SK-N-MC (cell line): Measurements from ENCODE around the gene PDLIM5.

ENCODE experiments used
- DNase-seq: peaks from one replicate; pipeline ENCODE4 v3.0.0-alpha.2; 2011; ENCODE audit warnings: low read depth, low spot score
- H3K27ac ChIP-seq: fragments of 200-600 bp; sonication (generic); 2 replicates; pipeline ENCODE4 v1.5.1; 2016; ENCODE audit warnings: mixed run types
- H3K36me3 ChIP-seq: fragments of 200-600 bp; sonication (generic); 2 replicates; pipeline ENCODE4 v1.6.1; 2017; ENCODE audit warnings: antibody characterized with exemption, low read length, mixed read lengths; ENCODE audit not compliant: insufficient read depth
- H3K4me3 ChIP-seq: fragments of 200-600 bp; sonication (generic); 2 replicates; pipeline ENCODE4 v1.5.1; 2016
- H3K9ac ChIP-seq: fragments of 200-600 bp; sonication (generic); 2 replicates; pipeline ENCODE4 v1.8.0; 2017; ENCODE audit warnings: mixed run types, mixed read lengths; ENCODE audit not compliant: insufficient read length
- H3K9me3 ChIP-seq: fragments of 200-600 bp; sonication (generic); 2 replicates; pipeline ENCODE4 v1.6.1; 2017; ENCODE audit warnings: low read depth, mild to moderate bottlenecking, antibody characterized with exemption, low read length, moderate library complexity, mixed read lengths
- EZH2 ChIP-seq: fragments of 200-600 bp; sonication (generic); IDR thresholded peaks from one replicate; pipeline ENCODE4 v1.6.1; 2017; ENCODE audit warnings: antibody characterized with exemption
- FOXP2 ChIP-seq: optimal IDR thresholded peaks from 2 replicates; pipeline ENCODE3; 2011; ENCODE audit warnings: mild to moderate bottlenecking, moderate library complexity; ENCODE audit not compliant: insufficient read depth; ENCODE audit errors: extremely low read length, control extremely low read depth
- POLR2AphosphoS5 ChIP-seq: IDR thresholded peaks from 2 replicates; pipeline ENCODE4 v1.6.1; 2012; ENCODE audit warnings: mild to moderate bottlenecking, low read depth, low read length, borderline replicate concordance

Gene PDLIM5

GRCh38 chr4:94416981-94417380, 34.8 kb upstream of the PDLIM5 start:
- no peak for TF ChIP-seq FOXP2
- no peak for TF ChIP-seq EZH2
- TF ChIP-seq POLR2AphosphoS5 = no peak
- no peak for DNase-seq
- H3K9me3 ChIP-seq = no peaks in the 10 kb centered on the region
- no peaks in the 10 kb centered on the region for H3K36me3 ChIP-seq
- H3K9ac ChIP-seq = no peak overlapping the region
- no peak overlapping the region for H3K4me3 ChIP-seq
- H3K27ac ChIP-seq = no peak overlapping the region

- no peak for TF ChIP-seq FOXP2
- TF ChIP-seq POLR2AphosphoS5 = no peak
- TF ChIP-seq EZH2 = no peak
- no peak overlapping the region for H3K27ac ChIP-seq
- no peak for DNase-seq
- no peaks in the 10 kb centered on the region for H3K9me3 ChIP-seq
- no peak overlapping the region for H3K4me3 ChIP-seq
- no peaks in the 10 kb centered on the region for H3K36me3 ChIP-seq
- H3K9ac ChIP-seq = no peak overlapping the region
These were observed 32.2 kb upstream of the PDLIM5 start for GRCh38 chr4:94419549-94419948.

- no peak for TF ChIP-seq POLR2AphosphoS5
- no peak for TF ChIP-seq EZH2
- TF ChIP-seq FOXP2 = no peak
- H3K9ac ChIP-seq = no peak overlapping the region
- H3K36me3 ChIP-seq = no peaks in the 10 kb centered on the region
- DNase-seq = no peak
- H3K27ac ChIP-seq = no peak overlapping the region
- H3K4me3 ChIP-seq = no peak overlapping the region
- no peaks in the 10 kb centered on the region for H3K9me3 ChIP-seq
These were observed 31.8 kb upstream of the PDLIM5 start for GRCh38 chr4:94419956-94420355.

GRCh38 chr4:94420356-94420755, 31.4 kb upstream of the PDLIM5 start:
- TF ChIP-seq FOXP2 (no peak), EZH2 (no peak), POLR2AphosphoS5 (no peak)
- DNase-seq = no peak
- Histone ChIP-seq H3K9ac (no peak overlapping the region), H3K9me3 (no peaks in the 10 kb centered on the region), H3K36me3 (no peaks in the 10 kb centered on the region), H3K4me3 (no peak overlapping the region), H3K27ac (no peak overlapping the region)

GRCh38 chr4:94426783-94427182, 25.0 kb upstream of the PDLIM5 start:
- no peak for TF ChIP-seq POLR2AphosphoS5
- TF ChIP-seq FOXP2 = no peak
- no peak for TF ChIP-seq EZH2
- H3K27ac ChIP-seq = no peak overlapping the region
- H3K9me3 ChIP-seq = peaks cover 7% of the 10 kb centered on the region; the same call in 1 of the 2 replicates
- no peaks in the 10 kb centered on the region for H3K36me3 ChIP-seq
- no peak for DNase-seq
- H3K4me3 ChIP-seq = no peak overlapping the region
- H3K9ac ChIP-seq = no peak overlapping the region

GRCh38 chr4:94428884-94429283, 22.9 kb upstream of the PDLIM5 start:
- no peak overlapping the region for H3K4me3 ChIP-seq
- DNase-seq = no peak
- TF ChIP-seq FOXP2 (no peak), POLR2AphosphoS5 (no peak), EZH2 (no peak)
- H3K27ac ChIP-seq = no peak overlapping the region
- H3K9me3 ChIP-seq = peaks cover 7% of the 10 kb centered on the region; the same call in 1 of the 2 replicates
- H3K36me3 ChIP-seq = no peaks in the 10 kb centered on the region
- H3K9ac ChIP-seq = no peak overlapping the region

GRCh38 chr4:94430406-94430805, 21.3 kb upstream of the PDLIM5 start:
- DNase-seq = no peak
- no peak overlapping the region for H3K27ac ChIP-seq
- TF ChIP-seq EZH2 (no peak), FOXP2 (no peak), POLR2AphosphoS5 (no peak)
- H3K9ac ChIP-seq = no peak overlapping the region
- no peak overlapping the region for H3K4me3 ChIP-seq
- peaks cover 7% of the 10 kb centered on the region; the same call in 1 of the 2 replicates for H3K9me3 ChIP-seq
- H3K36me3 ChIP-seq = no peaks in the 10 kb centered on the region

GRCh38 chr4:94431388-94431787, 20.4 kb upstream of the PDLIM5 start:
- H3K9me3 ChIP-seq = peaks cover 2% of the 10 kb centered on the region; the same call in 1 of the 2 replicates
- no peaks in the 10 kb centered on the region for H3K36me3 ChIP-seq
- no peak for DNase-seq
- H3K27ac ChIP-seq = no peak overlapping the region
- no peak for TF ChIP-seq FOXP2
- no peak for TF ChIP-seq EZH2
- TF ChIP-seq POLR2AphosphoS5 = no peak
- no peak overlapping the region for H3K9ac ChIP-seq
- H3K4me3 ChIP-seq = no peak overlapping the region

- no peak overlapping the region for H3K4me3 ChIP-seq
- DNase-seq = no peak
- H3K9me3 ChIP-seq = no peaks in the 10 kb centered on the region
- TF ChIP-seq FOXP2 (no peak), EZH2 (no peak), POLR2AphosphoS5 (no peak)
- no peaks in the 10 kb centered on the region for H3K36me3 ChIP-seq
- no peak overlapping the region for H3K27ac ChIP-seq
- no peak overlapping the region for H3K9ac ChIP-seq
These were observed 17.2 kb upstream of the PDLIM5 start for GRCh38 chr4:94434505-94434904.
